GM21737 (cell line): ENCODE data around the gene FAH.
"Not testable (repeated sequence)": the region's sequence is repeated elsewhere in the genome, so short reads cannot be mapped to it uniquely, and the experiment has no call there.

Experiments used
- ATAC-seq: cut with Tn5 transposase; IDR thresholded peaks from one replicate; pipeline ENCODE4 v1.9.1; 2021; ENCODE audit warnings: mild to moderate bottlenecking, moderate library complexity; ENCODE audit not compliant: unreplicated experiment

The FAH gene

DNA sequence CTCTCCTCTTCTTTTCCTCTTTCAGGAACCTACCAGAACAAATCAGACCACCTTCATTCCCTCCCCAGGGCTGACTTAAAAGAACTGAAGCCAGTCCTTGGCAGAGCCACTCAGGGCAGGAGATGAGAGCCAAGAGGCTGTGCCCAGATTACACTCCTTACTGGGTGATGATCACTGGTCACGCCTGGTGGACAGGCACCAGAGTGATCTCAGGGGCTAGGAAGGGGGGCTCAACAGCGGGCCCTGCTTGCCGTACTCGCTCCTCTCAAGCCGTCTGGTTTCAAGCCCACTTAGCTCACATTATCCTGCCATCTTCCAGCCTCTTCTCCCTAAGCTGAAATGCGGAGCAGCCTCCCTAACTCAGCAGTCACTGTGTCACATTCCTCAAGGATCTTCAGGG, 1.7 kb upstream of the FAH start:
- no peak for ATAC-seq

DNA sequence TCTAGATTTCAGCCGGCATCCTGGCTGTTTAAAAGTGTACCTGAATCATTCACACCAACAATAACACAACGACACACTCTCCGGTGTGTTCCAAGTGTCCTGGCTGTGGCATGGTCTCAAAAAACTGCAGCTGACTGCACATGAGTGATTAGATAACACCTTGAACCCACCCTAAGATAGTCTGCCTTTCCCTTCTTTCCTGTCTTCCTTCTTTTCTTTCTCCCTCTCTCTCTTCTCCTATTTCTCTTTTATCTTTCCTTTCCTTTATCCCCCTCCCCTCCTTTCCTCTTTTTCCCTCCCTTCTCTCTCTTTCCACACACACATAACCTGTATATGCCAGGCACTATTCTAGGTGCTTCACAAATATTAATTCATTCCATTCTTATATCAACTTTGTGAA, 1.2 kb upstream of the FAH start:
- ATAC-seq = no peak

DNA sequence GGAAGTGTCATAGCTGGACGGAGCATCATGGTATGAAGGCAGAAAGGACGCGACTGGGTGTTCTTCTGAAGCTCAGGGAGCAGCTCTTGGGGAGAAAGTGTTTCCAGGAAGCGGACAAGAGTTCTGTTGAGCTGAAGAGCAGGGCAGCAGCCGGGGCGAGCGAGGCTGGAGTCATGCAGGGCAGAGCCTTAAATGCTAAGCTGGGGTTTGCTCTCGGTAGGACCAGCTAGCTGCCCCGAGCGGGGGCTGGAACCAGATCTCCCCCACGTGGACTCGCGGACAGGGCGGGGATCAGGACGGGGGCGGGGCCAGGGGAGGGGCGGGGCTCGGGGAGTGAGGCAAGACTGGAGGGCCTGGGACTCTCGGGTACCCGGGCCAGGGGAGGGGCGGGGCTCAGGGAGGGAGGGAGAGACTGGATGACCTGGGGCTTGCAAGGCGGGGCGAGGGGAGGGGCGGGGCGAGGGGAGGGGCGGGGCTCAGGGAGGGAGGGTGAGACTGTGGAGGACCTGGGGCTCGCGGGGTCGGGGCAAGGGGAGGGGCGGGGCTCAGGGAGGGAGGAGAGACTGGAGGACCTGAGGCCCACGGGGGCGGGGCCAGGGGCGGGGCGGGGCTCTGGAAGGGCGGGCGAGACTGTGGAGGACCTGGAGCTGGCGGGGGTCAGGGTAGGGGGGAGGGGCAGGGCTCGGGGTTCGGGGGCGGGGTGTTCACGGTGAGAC, 461 bp upstream of the FAH start:
- peak; percentile 74 for ATAC-seq

DNA sequence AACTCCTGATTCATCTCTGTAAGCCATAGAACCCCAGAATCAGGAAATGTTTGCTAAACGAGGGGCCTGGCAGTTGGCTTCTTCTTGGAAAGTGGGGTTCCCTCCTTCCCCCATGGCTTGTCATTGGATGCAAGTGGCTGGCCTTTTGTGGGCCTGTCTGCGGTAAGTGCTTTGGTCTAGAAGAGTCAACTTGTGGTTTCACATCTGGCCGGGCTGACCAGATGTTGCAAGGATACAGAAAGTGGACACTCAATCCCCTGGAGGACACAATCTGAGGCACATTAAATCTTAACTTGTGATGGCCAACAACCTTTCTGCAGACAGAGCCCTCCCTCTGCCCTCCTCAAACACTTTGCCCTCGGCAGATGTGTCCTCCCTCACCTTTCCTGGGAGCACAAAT, 1.1 kb downstream of the FAH start:
- no peak for ATAC-seq

DNA sequence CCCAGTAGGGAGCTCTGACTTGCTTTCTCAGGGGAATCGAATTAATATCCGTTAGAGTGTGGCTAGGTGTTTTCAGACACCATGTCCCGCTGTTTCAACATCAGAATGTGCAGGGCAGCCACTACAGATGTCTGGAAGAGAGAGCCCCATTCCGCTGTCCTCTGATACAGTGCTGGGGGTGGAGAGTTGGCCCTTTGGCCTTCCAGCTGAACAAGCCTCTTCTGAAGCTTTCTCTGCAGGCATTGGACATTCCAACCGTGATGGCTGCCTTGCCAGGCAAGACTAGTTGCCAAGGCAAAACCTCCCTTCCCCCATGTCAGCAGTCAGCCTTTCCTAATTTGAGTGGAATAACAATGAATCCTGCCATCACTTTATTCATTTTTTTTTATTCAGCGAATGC, 1.5 kb downstream of the FAH start:
- ATAC-seq = no peak

DNA sequence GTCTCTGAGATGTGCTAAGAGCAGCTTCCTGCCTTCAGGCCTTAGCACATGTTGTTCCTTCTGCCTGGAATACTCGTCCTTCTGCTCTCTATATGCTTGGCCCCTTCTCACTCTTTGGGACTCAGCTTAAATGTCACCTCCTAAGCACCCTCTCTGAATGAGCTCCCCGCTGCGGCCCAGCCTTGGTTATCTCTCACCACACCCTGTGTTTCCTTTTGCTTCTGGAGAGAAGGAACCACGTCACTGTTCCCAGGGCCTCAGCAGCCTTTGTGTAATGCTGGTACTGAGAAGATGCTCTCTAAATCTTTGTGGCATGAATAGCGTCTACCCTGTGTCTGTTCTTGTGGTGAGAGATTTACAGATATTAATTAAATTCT, 2.2 kb downstream of the FAH start:
- no peak for ATAC-seq

DNA sequence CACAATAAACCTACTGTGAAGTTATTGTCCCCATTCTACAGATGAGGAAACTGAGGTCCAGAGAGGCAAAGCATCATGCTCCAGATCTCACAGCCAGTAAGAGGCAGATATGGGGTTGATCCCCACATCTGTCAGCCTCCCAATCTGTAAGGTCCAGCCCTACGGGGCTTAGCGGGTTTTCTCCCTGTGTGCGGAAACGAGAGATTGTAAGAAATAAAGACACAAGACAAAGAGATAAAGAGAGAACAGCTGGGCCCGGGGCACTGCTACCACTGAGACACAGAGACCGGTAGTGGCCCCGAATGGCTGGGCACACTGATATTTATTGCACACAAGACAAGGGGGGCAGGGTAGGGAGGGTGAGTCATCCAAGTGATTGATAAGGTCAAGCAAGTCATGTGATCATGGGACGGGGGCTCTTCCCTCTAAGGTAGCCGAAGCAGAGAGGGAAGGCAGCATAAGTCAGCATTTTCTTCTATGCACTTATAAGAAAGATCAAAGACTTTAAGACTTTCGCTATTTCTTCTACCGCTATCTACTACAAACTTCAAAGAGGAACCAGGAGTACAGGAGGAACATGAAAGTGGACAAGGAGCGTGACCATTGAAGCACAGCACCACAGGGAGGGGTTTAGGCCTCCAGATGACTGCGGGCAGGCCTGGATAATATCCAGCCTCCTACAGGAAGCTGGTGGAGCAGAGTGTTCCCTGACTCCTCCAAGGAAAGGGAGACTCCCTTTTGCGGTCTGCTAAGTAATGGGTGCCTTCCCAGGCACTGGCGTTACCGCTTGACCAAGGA, 2.8 kb downstream of the FAH start:
- not testable (repeated sequence) for ATAC-seq

DNA sequence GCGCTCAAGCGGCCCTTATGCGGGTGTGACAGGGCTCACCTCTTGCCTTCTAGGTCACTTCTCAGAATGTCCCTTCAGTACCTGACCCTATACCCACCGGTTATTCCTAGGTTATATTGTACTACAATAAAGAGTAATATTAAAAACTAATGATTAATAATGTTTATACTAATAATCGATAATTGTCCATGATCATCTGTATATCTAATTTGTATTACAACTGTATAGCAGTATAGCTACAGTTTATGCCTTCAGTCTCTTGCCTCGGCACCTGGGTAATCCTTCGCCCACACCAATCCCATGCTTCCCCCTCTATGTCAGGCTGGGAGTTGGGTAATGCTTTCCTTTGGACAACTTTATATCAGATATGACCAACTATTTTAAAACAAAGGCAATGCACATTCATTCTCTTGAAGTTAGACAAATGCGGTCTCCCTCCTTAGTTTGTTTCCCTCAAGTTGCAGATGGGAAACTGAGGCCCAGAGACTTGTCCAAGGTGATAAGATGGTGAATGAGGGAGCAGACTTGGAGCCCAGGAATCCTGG, 3.4 kb downstream of the FAH start:
- no peak for ATAC-seq

DNA sequence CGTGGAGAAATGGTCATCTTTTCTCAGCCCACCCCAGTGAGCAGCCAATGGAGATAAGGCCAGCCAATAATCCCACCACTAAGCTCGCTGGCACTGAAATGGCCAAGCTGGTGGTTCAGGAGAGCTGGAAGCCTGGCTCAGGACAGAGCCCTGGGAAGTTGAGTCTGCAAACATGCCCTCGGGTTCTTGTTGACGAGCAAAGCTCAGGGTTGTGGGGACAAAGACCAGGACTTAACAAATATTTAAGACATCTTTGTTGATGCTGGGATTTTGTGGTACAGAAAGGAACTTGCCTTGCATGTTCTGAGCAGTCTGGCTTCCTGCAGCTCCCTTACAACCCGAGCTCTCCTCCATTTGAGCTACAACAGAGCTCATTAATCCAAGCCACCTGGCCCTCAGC, 4.4 kb downstream of the FAH start:
- ATAC-seq = no peak

DNA sequence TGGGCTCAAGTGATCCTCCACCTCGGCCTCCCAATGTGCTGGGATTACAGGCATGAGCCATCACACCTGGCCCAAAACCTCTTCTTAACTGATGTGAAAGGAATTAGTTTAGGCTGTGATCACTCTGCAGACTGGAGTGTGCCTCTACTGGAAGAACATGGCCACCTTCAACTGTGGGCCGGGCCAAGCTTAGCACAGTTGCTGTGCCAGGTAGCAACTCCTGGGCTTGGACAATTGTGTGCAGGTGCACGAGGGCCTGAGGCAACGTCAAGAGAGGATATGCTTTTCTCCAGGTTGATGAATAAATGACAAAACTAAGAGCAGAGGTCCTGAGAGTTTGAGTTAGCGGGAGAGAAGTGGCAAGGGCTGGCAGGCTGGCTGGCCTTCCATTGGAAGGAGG, 6.5 kb downstream of the FAH start:
- ATAC-seq = no peak

DNA sequence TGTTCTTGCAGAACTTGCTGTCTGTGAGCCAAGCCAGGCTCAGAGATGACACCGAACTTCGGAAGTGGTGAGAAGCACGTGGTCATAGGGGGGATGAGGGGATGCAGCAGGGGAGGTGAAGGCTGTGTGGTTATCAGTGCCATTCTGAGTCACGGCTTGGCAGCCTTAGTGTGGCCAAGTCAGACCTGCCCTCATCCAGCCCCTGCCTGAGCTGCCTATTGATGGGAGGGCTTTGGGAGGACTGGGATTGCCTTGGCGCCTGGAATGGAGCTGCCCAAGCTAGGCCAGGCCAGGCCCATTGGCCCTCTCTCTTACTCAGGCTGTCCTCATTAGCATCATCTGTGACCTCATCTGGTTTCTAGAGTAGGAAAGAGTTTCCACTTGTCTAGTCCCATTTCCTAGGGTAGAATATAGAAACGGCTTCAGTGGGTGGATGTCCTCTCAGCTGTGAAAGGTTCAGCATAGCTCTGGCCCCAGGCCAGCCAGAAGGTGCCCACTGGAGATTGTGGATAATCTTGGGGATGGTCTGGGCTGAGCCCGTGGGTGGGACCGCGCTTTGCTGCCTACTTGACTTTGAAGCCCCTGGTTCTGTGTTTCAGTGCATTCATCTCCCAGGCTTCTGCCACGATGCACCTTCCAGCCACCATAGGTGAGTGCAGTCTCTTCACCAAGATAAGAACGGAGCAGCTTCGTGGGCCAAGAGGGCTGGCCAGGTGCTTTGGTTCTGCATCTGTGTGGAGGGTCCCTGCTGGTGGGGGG, 7.2 kb downstream of the FAH start:
- no peak for ATAC-seq

DNA sequence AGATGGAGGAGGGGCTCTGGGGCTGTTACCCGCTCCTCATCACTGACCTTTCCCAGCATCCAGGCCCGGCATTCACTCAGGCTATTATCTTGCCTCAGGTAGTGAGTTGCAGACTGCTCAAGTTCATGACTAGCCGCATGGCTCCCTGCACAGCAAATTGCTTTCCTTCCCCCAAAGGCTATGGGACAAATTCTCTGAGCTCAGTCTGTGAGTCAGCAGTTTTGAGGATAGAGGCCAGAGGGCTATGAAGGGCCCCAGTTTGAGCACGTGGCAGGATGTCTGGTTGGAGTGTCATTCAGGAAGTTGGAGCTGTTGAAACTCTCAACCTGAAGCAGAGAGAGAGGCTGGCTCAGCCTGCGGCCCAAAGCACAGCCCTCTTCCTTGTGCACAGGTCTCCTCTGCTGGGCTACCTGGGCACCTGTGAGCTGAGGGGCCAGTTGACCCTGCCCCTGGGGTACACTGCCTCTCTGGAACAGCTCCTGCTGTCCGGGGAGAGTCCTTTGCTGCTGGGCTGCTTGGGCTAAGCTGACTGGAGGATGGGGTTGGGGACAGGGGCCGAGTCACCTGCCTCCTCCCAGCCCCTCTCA, 7.9 kb downstream of the FAH start:
- peak; percentile 78 for ATAC-seq

DNA sequence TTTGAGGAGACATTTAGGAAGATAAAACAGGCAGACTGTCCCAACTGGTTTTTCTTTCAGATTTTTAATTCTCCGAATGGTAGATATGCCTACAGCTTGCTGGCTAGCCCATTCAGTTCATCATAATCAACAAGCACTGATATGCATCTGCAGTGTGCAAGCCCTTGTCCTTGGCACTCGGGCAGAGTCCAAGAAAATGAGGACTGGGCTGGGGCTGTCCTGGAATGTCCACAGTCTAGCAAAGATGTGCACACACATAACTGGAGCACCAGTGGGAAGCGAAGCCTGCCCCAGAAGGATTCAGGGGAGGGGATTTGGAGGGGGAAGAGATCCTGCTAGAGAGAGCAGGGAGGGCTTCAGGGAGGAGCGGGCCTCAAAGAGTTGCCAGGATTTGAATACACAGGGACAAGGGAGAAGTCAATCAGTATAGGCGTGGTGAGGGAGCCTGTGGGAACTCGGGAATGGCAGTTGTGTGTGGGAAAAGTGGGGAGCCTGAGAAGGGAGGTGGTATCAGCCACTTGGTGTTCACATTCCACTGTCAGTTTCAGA, 8.7 kb downstream of the FAH start:
- ATAC-seq = no peak

DNA sequence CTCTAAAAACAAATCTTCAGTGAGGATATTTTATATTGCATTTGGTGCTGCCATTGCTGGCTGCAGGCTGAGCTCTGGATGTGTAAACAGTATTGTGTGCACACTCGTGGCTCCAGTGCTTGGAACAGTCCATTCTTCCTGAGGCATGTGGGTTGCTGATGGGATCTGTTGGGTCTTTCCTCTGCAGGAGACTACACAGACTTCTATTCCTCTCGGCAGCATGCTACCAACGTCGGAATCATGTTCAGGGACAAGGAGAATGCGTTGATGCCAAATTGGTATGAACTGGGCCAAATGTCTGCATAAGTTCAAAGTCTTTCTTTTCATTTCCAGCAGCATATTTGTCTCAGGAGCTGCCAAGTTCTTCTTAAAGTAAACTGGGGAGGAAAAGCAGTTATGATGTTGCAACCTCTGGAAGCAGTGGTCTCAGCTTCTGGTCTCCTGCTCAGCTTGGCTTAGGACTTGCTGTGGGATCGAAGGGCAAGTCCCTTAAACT, 9.3 kb downstream of the FAH start:
- ATAC-seq = no peak

DNA sequence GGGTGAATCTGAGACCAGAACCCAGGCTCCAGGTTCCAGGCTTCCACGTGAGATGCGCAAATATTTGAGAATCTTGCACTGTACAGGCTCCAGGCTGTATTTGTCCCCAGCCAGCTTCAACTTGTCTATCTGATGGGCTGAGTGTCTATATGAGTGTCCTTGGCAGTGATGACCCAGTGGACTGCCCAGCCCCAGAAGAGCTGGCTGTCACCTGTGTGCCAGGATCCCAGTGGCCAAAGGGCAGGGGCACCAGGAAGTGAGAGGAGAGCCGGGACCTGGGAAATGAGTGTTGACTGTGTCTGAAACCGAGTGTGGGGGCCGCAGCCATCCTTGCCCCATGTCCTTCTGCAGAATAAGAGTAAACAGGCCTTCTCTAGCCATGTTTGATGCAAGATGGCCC, 10.4 kb downstream of the FAH start:
- ATAC-seq = no peak

DNA sequence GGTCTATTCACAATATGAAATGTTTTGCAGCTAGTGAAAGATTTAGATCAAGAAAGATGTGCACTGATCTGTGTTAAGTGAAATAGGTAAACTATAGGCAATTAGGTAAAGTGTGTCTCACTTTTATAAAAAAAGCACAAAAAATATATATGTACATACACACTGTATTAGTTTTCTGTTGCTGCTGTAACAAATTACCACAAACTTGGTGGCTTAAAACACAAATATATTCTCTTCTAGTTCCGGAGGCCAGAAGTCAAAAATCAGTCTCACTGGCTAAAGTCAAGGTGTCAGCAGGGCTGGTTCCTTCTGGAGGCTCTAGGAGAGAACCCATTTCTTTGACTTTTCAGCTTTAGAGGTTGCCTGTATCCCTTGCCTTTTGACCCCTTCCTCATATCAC, 11.1 kb downstream of the FAH start:
- no peak for ATAC-seq

DNA sequence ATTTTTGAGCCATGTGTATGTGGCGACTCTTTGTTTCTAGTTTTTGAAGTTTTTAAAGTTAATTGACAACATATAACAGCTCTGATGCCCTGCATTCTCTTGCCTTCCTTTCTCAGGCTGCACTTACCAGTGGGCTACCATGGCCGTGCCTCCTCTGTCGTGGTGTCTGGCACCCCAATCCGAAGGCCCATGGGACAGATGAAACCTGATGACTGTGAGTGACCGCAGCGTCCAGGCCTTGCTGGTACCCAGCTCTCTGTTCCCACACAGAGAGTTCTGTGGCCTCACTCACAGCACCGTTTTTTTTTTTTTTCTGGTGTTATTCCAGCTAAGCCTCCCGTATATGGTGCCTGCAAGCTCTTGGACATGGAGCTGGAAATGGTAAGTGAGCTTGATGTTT, 15.1 kb downstream of the FAH start:
- ATAC-seq = no peak

DNA sequence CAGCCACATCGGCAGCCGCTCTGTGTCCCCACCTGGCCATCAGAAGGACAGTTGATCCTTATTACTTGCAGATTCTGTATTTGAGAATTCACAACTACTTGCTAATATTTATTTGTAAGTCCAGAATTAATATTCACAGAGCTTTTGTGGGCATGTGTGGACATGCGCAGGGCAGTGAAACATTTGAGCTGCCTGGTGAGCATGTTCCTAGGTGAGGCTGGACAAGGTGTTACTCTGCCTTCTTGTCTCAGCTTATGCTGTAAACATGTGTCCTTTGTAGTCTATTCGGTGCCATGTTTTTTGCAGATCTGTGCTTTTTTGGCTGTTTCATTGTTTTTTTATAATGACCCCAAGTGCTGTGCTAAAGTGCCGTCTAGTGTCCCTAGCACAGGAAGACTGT, 15.6 kb downstream of the FAH start:
- no peak for ATAC-seq

DNA sequence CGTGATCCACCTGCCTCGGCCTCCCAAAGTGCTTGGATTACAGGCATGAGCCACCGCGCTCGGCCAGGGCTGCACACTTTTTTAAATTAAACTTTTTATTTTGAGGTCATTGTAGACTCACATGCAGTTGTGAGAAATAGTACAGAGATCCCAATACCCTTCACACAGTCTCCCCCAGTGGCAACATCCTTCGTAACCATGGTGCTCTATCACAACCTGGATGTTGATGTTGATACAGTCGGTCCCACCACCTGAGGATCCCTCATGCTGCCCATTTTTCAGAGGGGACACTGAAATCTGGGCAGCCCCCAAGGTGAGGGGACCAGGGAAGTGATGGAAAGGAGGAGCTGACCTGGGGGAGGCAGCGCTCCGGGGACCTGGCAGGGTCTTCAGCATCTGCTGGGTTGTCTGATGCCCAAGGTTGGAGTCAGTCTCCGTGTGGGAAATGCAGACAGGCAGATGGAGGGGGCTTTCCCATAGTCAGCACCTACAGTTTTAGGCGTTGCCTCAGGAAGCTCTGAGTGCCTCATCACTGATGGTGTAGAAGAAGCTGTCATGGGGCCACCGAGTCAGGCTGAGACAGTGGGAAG, 17.1 kb downstream of the FAH start:
- no peak for ATAC-seq

DNA sequence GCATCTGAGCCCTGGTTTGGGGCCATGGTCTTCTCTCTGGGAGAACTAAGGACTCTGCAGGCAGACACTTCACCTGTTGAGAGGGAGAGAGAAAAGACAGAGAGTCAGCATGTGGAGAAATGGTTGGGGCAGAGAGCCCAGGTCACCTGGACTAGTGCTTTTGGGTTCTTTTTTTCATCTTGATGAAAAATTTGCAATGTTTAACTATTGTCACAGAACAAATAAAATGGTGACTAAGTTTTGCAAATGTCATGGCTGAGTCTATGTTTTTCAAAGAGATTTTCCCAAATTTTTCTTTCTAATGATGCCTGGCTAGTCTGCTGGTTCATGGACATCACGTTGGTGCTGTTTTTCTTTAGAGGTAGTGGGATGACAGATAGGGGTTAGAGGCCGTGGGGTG, 17.8 kb downstream of the FAH start:
- no peak for ATAC-seq
